CD4-positive, CD25-positive, alpha-beta regulatory T cell (primary cell): ENCODE results near the gene ZNF423. TPM values are rescaled to one million over a fixed set of nuclear protein-coding genes. Genes with fewer than 3 reads are reported as not detected.

Experiments used
- ATAC-seq, 2 donors: fragments of 150-1000 bp; cut with Tn5 transposase; one replicate each; pipeline ENCODE4 v1.10.0; 2021; ENCODE audit warnings: low read depth in 2 of 2, moderate number of reproducible peaks in 2 of 2, moderate library complexity in 1 of 2
- DNase-seq, 3 donors: peaks; one replicate each; pipeline versions ENCODE4 v3.0.0 to v3.0.0-alpha.2; 2012 to 2022; ENCODE audit warnings: mixed read lengths in 1 of 3
- H3K27ac ChIP-seq: one replicate; pipeline ENCODE4 v1.7.0; 2013; ENCODE audit warnings: mild to moderate bottlenecking, low read length; ENCODE audit not compliant: insufficient read depth, poor library complexity, severe bottlenecking
- H3K27me3 ChIP-seq: one replicate; pipeline ENCODE4 v1.7.0; 2013; ENCODE audit warnings: low read length; ENCODE audit not compliant: control insufficient read depth, insufficient read depth
- H3K36me3 ChIP-seq: one replicate; pipeline ENCODE4 v1.7.0; 2013; ENCODE audit warnings: mild to moderate bottlenecking, low read length, moderate library complexity; ENCODE audit not compliant: control insufficient read depth, insufficient read depth
- H3K4me1 ChIP-seq: 2 replicates; pipeline ENCODE4 v1.7.0; 2013; ENCODE audit warnings: mild to moderate bottlenecking, low read length; ENCODE audit not compliant: insufficient read depth, control insufficient read depth, poor library complexity, severe bottlenecking
- H3K4me3 ChIP-seq: one replicate; pipeline ENCODE4 v1.7.0; 2013; ENCODE audit warnings: low read depth, mild to moderate bottlenecking, low read length, moderate library complexity
- H3K9me3 ChIP-seq, 2 experiments: 1 replicate in 1 of 2; 2 replicates in 1 of 2; pipeline ENCODE4 v1.7.0; 2013; ENCODE audit warnings: low read length in 2 of 2, mild to moderate bottlenecking in 1 of 2, moderate library complexity in 1 of 2; ENCODE audit not compliant: control insufficient read depth in 2 of 2
- H3K27ac Mint-ChIP-seq, 3 donors: one replicate each; pipeline ENCODE4 v1.8.0; 2020 to 2022; ENCODE audit warnings: mild to moderate bottlenecking in 3 of 3, mixed read lengths in 3 of 3, moderate library complexity in 2 of 3
- H3K27me3 Mint-ChIP-seq: one replicate; pipeline ENCODE4 v1.8.0; 2022; ENCODE audit warnings: mild to moderate bottlenecking, mixed read lengths
- H3K36me3 Mint-ChIP-seq: one replicate; pipeline ENCODE4 v1.8.0; 2020; ENCODE audit warnings: mixed read lengths
- H3K4me1 Mint-ChIP-seq, 4 donors: one replicate each; pipeline ENCODE4 v1.8.0; 2020 to 2022; ENCODE audit warnings: mixed read lengths in 4 of 4, mild to moderate bottlenecking in 1 of 4
- H3K4me3 Mint-ChIP-seq, 4 donors: one replicate each; pipeline ENCODE4 v1.8.0; 2020 to 2022; ENCODE audit warnings: mild to moderate bottlenecking in 4 of 4, mixed read lengths in 4 of 4, moderate library complexity in 3 of 4
- H3K9me3 Mint-ChIP-seq, 7 donors: one replicate each; pipeline ENCODE4 v1.8.0; 2020 to 2022; ENCODE audit warnings: mixed read lengths in 7 of 7, mild to moderate bottlenecking in 3 of 7, moderate library complexity in 2 of 7
- polyA plus RNA-seq, 4 donors: library from polyadenylated mRNA; unstranded; fragments of 300-500 nt; fragmentation: Illumina TruSeq; gene quantifications; one replicate each; pipeline ENCODE4 v1.2.3, GENCODE V29; 2021
- total RNA-seq: library from RNA; stranded (reverse); gene quantifications from one replicate; pipeline ENCODE4 v1.2.3, GENCODE V29; 2022

The ZNF423 gene
- total and polyA plus RNA-seq, 5 donors from 2014 or later: 0.05 TPM; not detected in 4

DNA sequence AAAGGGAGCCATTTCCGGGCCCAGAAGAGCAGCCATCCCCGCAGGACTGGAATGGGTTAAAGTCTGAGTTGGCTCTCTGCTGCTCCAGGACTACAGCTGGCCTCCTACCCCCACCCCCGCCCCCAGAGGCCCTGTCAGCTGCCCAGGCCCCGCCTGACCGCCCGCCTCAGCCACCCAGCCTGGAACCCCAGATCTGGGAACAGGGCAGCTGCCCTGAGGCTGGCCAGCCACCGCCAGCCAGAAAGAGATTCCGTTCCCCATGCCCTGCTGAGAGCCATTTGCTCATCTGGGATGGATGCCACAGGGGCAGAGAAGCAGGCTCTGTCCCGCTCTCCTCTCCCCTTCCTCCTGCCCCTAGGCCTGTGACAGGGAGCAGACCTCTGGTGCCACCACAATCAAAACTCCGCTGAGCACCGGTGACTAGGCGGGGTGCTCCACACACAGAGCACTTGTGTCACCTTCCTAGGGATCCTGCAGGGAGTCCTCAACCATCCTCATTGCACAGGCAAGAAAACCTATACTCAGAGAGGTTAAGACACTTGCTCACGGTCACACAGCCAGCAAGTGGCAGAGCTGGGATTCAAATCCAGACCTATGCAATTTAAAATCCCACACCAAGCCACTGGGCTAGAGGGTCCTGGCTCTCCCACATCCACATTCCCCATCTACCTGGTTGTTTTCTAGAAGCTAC is 44.1 kb downstream of the ZNF423 start:
- Mint-ChIP-seq H3K9me3 (no peaks in the 10 kb centered on the region), H3K27me3 (peaks cover 4% of the 10 kb centered on the region), H3K27ac (no peak overlapping the region), H3K36me3 (no peaks in the 10 kb centered on the region), H3K4me1 (no peaks in the 10 kb centered on the region), H3K4me3 (no peak overlapping the region)
- Histone ChIP-seq H3K4me1 (no peaks in the 10 kb centered on the region), H3K27me3 (no peaks in the 10 kb centered on the region), H3K9me3 (no peaks in the 10 kb centered on the region), H3K27ac (no peak overlapping the region), H3K4me3 (no peak overlapping the region), H3K36me3 (no peaks in the 10 kb centered on the region)
- ATAC-seq: no peak
- DNase-seq: no peak

DNA sequence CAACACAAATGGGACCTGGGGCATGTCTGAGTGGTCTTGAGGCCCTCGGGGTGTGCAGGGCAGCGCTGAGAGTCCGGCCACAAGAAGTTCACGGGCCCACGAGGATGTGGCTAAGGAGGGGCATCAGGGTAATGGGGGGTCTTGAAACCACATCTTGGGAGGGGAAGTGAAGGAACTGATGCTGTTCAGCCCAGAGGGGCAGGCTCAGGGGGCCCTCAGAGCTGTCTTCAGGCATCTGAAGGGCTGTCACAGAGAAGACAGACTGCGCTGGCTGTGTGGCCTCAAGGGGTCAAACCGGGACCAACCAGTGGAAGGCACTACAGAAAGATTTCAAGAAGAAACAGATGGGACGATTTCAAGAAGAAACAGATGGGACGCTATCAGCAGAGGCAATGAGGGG is 45.1 kb downstream of the ZNF423 start:
- Histone ChIP-seq H3K4me3 (no peak overlapping the region), H3K36me3 (no peaks in the 10 kb centered on the region), H3K27ac (no peak overlapping the region), H3K4me1 (no peaks in the 10 kb centered on the region), H3K27me3 (no peaks in the 10 kb centered on the region), H3K9me3 (no peaks in the 10 kb centered on the region)
- no peak for ATAC-seq
- H3K27ac Mint-ChIP-seq: no peak overlapping the region
- H3K36me3 Mint-ChIP-seq: no peaks in the 10 kb centered on the region
- H3K27me3 Mint-ChIP-seq: peaks cover 4% of the 10 kb centered on the region
- no peaks in the 10 kb centered on the region for H3K4me1 Mint-ChIP-seq
- H3K9me3 Mint-ChIP-seq: no peaks in the 10 kb centered on the region
- no peak for DNase-seq
- no peak overlapping the region for H3K4me3 Mint-ChIP-seq

DNA sequence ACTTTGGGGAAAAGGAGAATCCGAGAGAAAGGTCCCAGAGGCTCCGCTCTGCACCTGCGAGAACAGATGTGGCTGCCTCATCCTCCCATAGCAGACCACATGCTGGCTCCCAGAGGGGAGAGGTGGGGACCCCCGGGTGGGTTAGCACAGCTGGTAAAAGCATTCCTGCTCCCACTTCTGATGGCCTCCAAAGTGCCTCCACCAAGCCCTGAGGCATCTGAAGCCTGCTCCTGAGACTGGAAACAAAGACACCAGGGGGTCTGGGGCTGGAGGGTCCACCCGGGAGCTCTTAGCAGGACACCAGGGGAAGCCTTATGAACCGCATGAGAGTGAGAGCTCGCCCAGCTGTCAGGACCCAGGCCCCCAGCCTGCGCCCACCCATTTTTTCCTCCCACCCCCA is 46.4 kb downstream of the ZNF423 start:
- Histone ChIP-seq H3K4me1 (no peaks in the 10 kb centered on the region), H3K36me3 (no peaks in the 10 kb centered on the region), H3K9me3 (no peaks in the 10 kb centered on the region), H3K4me3 (no peak overlapping the region), H3K27me3 (no peaks in the 10 kb centered on the region), H3K27ac (no peak overlapping the region)
- ATAC-seq (no peak), DNase-seq (no peak)
- no peaks in the 10 kb centered on the region for H3K4me1 Mint-ChIP-seq
- peaks cover 4% of the 10 kb centered on the region for H3K27me3 Mint-ChIP-seq
- H3K36me3 Mint-ChIP-seq: no peaks in the 10 kb centered on the region
- no peaks in the 10 kb centered on the region for H3K9me3 Mint-ChIP-seq
- H3K27ac Mint-ChIP-seq: no peak overlapping the region
- no peak overlapping the region for H3K4me3 Mint-ChIP-seq

DNA sequence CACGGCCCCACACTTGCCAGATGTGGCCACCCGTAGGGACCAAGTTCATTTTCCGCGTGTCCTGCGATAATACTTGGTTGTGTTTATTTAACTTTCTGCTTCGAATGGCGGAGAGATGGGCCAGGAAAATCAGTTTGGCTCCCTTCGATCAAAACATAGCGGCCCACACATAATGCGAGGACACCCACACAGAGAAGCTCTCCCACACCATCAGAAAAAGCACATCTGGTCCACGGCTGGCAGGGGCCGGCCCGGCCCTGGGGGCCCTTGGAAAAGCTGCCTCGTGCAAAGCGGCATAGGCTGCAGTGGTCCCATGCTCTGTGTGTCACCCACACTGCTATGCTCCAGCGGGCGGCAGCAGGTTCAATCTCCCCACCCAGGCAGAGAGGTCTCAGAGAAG is 46.9 kb downstream of the ZNF423 start:
- Histone ChIP-seq H3K9me3 (no peaks in the 10 kb centered on the region), H3K4me1 (no peaks in the 10 kb centered on the region), H3K27me3 (no peaks in the 10 kb centered on the region), H3K36me3 (no peaks in the 10 kb centered on the region), H3K27ac (no peak overlapping the region), H3K4me3 (no peak overlapping the region)
- Mint-ChIP-seq H3K27me3 (peaks cover 4% of the 10 kb centered on the region), H3K4me1 (no peaks in the 10 kb centered on the region), H3K9me3 (no peaks in the 10 kb centered on the region), H3K27ac (no peak overlapping the region), H3K4me3 (no peak overlapping the region), H3K36me3 (no peaks in the 10 kb centered on the region)
- no peak for DNase-seq
- no peak for ATAC-seq

DNA sequence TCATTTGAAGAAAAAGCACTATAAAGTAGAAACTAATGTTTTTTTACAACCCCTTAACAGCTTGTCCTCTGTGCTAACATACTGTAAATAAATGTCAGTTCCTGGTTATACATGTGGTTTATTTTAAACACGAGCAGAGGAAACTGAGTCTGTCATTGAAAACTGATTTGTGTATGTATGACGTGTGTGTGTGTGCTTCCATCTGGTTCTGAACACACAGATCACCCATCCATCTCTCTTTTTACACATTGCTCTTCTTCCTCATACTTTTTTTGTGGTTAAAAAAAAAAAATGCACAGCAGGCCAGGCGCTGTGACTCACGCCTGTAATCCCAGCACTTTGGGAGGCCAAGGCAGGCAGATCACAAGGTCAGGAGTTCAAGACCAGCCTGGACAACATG is 49.5 kb downstream of the ZNF423 start:
- Mint-ChIP-seq H3K4me1 (no peaks in the 10 kb centered on the region), H3K36me3 (no peaks in the 10 kb centered on the region), H3K27me3 (peaks cover 11% of the 10 kb centered on the region), H3K4me3 (no peak overlapping the region), H3K9me3 (no peaks in the 10 kb centered on the region), H3K27ac (no peak overlapping the region)
- Histone ChIP-seq H3K4me1 (no peaks in the 10 kb centered on the region), H3K4me3 (no peak overlapping the region), H3K36me3 (no peaks in the 10 kb centered on the region), H3K27ac (no peak overlapping the region), H3K27me3 (no peaks in the 10 kb centered on the region), H3K9me3 (no peaks in the 10 kb centered on the region)
- ATAC-seq (no peak), DNase-seq (no peak)

DNA sequence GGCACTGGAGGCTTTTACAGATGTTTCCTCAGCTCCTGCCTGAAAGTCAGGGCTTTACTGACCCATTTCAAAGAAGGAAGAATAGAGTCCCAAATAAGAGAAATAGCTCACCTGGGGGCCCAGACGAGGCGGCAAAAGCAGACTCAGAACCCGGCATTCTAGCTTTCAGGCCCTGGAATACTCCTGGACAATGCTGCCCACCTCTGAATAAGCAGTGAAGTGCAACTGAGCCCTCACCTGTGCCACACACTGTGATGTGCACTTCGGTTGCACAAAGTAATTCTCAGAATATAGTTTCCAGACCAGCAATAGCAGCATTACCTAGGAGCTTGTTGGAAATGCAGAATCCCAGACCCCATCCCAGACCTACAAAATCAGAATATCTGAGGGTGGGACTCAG is 54.6 kb downstream of the ZNF423 start:
- Mint-ChIP-seq H3K9me3 (no peaks in the 10 kb centered on the region), H3K4me1 (no peaks in the 10 kb centered on the region), H3K27me3 (peaks cover 7% of the 10 kb centered on the region), H3K27ac (no peak overlapping the region), H3K4me3 (no peak overlapping the region), H3K36me3 (no peaks in the 10 kb centered on the region)
- no peaks in the 10 kb centered on the region for H3K4me1 ChIP-seq
- no peaks in the 10 kb centered on the region for H3K9me3 ChIP-seq
- DNase-seq (no peak), ATAC-seq (no peak)
- no peaks in the 10 kb centered on the region for H3K27me3 ChIP-seq
- H3K27ac ChIP-seq: no peak overlapping the region
- no peak overlapping the region for H3K4me3 ChIP-seq
- H3K36me3 ChIP-seq: no peaks in the 10 kb centered on the region

DNA sequence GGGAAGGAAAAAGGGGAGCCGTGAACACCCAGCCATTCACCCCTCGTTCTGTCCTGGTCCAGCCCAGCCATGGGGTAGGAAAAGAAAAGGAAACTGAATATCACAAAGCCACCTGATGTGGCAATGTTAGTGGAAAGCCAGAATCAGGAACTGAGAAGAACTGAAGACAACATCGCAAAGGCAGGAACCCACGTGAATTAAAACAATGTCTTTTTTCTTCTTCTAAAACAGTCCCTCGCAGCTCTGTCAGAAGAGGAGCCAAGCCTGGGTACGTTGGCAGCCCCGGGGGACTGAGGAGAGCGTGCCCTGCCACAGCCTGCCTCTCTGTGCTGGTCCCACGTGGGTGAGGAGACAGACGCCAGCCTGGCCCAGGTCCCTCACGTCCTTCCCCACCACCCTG is 55.0 kb downstream of the ZNF423 start:
- Mint-ChIP-seq H3K27ac (no peak overlapping the region), H3K4me3 (no peak overlapping the region), H3K27me3 (peaks cover 7% of the 10 kb centered on the region), H3K9me3 (no peaks in the 10 kb centered on the region), H3K36me3 (no peaks in the 10 kb centered on the region), H3K4me1 (no peaks in the 10 kb centered on the region)
- no peak overlapping the region for H3K27ac ChIP-seq
- DNase-seq (no peak), ATAC-seq (no peak)
- no peaks in the 10 kb centered on the region for H3K9me3 ChIP-seq
- no peaks in the 10 kb centered on the region for H3K36me3 ChIP-seq
- no peaks in the 10 kb centered on the region for H3K27me3 ChIP-seq
- H3K4me1 ChIP-seq: no peaks in the 10 kb centered on the region
- H3K4me3 ChIP-seq: no peak overlapping the region

DNA sequence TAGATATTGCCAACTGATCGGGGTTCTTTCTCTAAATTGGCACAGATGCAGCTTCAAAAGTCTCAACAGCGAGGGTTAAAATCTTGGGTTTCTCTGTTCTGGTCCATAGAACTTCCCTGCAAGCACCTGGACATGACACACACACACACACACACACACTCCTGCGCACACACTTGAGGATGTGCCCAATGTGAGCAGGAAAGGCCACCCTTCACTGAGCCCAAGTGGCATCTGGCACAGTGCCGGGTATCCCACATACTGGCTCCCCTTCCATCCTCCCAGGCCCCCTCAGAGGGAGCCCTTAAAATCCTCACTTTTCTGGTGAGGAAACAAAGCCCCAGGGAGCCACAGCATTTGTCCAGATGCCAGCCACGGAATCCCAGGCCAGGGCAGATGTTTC is 55.5 kb downstream of the ZNF423 start:
- Mint-ChIP-seq H3K27ac (no peak overlapping the region), H3K36me3 (no peaks in the 10 kb centered on the region), H3K27me3 (peaks cover 7% of the 10 kb centered on the region), H3K9me3 (no peaks in the 10 kb centered on the region), H3K4me3 (no peak overlapping the region), H3K4me1 (no peaks in the 10 kb centered on the region)
- Histone ChIP-seq H3K4me1 (no peaks in the 10 kb centered on the region), H3K27ac (no peak overlapping the region), H3K27me3 (no peaks in the 10 kb centered on the region), H3K4me3 (no peak overlapping the region), H3K9me3 (no peaks in the 10 kb centered on the region), H3K36me3 (no peaks in the 10 kb centered on the region)
- DNase-seq (no peak), ATAC-seq (no peak)
